ENCODE data around the gene MTERF4.

The MTERF4 gene

DNA sequence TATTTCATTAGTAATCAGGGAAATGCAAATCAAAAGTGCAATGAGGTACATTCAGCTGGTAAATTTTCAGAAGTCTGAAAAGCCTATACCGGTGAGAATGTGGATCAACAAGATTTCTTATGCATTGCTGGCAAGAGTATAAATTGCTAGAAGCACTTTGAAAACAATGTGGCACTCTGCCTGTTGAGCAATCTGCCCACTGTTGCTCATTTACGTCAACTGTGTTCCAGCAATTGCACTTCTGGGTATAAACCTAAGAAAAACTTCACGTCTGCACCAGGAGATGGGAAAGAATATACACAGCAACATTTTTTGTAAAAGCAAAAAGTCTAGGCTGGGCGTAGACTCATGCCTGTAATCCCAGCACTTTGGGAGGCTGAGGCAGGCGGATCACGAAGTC, 40.8 kb downstream of the MTERF4 start:
- no peak overlapping the region for H3K4me2 ChIP-seq
- no peaks in the 10 kb centered on the region for H3K4me1 ChIP-seq (ENCODE audit: low read depth, poor library complexity, severe bottlenecking)
- H3K36me3 ChIP-seq (ENCODE audit: insufficient read depth) = no peaks in the 10 kb centered on the region
- H3K27ac ChIP-seq = no peak overlapping the region
- peaks cover 4% of the 10 kb centered on the region; the same call in 1 of the 2 replicates for H3K27me3 ChIP-seq (ENCODE audit: insufficient read depth, low read depth)
- H2AFZ ChIP-seq (ENCODE audit: low read depth) = no peak overlapping the region
- no peaks in the 10 kb centered on the region for H3K79me2 ChIP-seq (ENCODE audit: insufficient read depth, low read depth)
- TF ChIP-seq, protein P1, sequence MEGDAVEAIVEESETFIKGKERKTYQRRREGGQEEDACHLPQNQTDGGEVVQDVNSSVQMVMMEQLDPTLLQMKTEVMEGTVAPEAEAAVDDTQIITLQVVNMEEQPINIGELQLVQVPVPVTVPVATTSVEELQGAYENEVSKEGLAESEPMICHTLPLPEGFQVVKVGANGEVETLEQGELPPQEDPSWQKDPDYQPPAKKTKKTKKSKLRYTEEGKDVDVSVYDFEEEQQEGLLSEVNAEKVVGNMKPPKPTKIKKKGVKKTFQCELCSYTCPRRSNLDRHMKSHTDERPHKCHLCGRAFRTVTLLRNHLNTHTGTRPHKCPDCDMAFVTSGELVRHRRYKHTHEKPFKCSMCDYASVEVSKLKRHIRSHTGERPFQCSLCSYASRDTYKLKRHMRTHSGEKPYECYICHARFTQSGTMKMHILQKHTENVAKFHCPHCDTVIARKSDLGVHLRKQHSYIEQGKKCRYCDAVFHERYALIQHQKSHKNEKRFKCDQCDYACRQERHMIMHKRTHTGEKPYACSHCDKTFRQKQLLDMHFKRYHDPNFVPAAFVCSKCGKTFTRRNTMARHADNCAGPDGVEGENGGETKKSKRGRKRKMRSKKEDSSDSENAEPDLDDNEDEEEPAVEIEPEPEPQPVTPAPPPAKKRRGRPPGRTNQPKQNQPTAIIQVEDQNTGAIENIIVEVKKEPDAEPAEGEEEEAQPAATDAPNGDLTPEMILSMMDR (conservative IDR thresholded peaks at IDR 0.05; ENCODE audit: low read depth, low read length) = no peak
- H3K4me3 ChIP-seq (IDR thresholded peaks at IDR 0.05; ENCODE audit: insufficient read depth, low read depth, low read length) = no peak overlapping the region
- H4K20me1 ChIP-seq (ENCODE audit: insufficient read depth) = no peaks in the 10 kb centered on the region
- no peak overlapping the region for H3K9ac ChIP-seq

DNA sequence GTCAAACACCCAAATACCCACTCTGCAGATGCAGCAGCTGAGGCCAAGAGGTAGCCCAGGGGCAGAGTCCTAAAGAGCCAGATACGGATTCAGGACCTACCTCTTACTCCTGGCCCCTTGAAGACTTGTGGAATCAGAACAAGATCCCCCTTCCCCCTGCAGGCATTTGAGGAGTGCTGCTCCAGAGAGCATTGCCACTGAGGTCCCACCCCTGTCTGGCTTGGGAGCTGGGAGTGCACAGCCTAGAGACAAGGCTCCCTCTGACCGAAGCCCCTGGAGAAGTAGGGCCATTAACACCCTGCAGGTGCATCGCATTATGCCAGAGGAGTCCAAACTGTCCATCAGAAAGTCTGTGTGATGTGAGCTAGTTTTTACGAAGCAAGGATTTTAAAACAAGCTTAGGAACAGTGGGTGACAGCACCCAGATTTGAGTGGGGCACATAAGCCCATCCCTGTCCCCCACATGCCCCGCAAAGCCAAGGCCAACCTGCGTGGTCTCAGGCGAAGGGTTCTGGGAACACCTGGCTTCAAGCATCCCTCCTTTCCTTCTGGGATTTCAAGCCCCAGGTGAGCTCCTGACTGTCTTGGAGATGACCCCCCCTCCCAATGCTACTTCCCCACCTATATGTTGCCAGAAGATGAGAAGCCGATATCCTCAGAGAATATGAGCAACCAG, 48.4 kb downstream of the MTERF4 start:
- no peak overlapping the region for H3K9ac ChIP-seq
- H3K36me3 ChIP-seq (ENCODE audit: insufficient read depth) = no peaks in the 10 kb centered on the region
- H3K4me3 ChIP-seq (IDR thresholded peaks at IDR 0.05; ENCODE audit: insufficient read depth, low read depth, low read length) = no peak overlapping the region
- H4K20me1 ChIP-seq (ENCODE audit: insufficient read depth) = no peaks in the 10 kb centered on the region
- H2AFZ ChIP-seq (ENCODE audit: low read depth) = no peak overlapping the region
- TF ChIP-seq, protein P1 (conservative IDR thresholded peaks at IDR 0.05; ENCODE audit: low read depth, low read length) = no peak
- H3K79me2 ChIP-seq (ENCODE audit: insufficient read depth, low read depth) = no peaks in the 10 kb centered on the region
- no peak overlapping the region for H3K27ac ChIP-seq
- H3K4me2 ChIP-seq = no peak overlapping the region
- peaks cover 4% of the 10 kb centered on the region; the same call in 1 of the 2 replicates for H3K27me3 ChIP-seq (ENCODE audit: insufficient read depth, low read depth)
- H3K4me1 ChIP-seq (ENCODE audit: low read depth, poor library complexity, severe bottlenecking) = no peaks in the 10 kb centered on the region

DNA sequence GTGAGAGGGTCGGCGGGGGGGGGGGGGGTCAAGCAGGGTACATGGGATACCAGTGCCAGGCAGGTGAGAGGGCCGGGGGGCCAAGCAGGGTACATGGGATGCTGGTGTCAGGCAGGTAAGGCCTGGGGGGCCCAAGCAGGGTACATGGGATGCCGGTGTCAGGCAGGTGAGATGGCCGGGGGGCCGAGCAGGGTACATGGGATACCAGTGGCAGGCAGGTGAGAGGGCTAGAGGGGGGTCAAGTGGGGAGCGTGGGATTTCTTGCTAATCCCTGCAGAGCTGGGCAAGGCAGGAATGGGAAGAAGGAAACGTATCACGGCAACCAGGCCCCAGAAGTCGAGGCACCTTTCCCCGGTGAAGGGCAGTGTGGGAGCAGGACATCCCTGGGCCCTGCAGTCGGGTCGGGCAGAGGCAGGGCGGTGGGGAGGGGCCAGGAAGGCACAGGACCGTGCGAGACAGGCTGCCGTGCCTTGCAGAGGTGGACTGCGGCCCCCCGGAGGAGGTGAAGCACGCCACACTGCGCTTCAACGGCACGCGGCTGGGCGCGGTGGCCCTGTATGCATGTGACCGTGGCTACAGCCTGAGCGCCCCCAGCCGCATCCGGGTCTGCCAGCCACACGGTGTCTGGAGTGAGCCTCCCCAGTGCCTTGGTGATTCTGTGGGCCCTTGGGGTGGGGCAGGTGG, 49.3 kb downstream of the MTERF4 start:
- TF ChIP-seq, protein P1 (conservative IDR thresholded peaks at IDR 0.05; ENCODE audit: low read depth, low read length) = no peak
- Histone ChIP-seq H3K36me3 (ENCODE audit: insufficient read depth) (no peaks in the 10 kb centered on the region), H3K9ac (no peak overlapping the region), H3K4me3 (IDR thresholded peaks at IDR 0.05; ENCODE audit: insufficient read depth, low read depth, low read length) (no peak overlapping the region), H3K27me3 (ENCODE audit: insufficient read depth, low read depth) (peaks cover 6% of the 10 kb centered on the region; the same call in 1 of the 2 replicates), H2AFZ (ENCODE audit: low read depth) (no peak overlapping the region), H3K4me1 (ENCODE audit: low read depth, poor library complexity, severe bottlenecking) (no peaks in the 10 kb centered on the region), H4K20me1 (ENCODE audit: insufficient read depth) (no peaks in the 10 kb centered on the region), H3K4me2 (no peak overlapping the region), H3K27ac (no peak overlapping the region), H3K79me2 (ENCODE audit: insufficient read depth, low read depth) (no peaks in the 10 kb centered on the region)

DNA sequence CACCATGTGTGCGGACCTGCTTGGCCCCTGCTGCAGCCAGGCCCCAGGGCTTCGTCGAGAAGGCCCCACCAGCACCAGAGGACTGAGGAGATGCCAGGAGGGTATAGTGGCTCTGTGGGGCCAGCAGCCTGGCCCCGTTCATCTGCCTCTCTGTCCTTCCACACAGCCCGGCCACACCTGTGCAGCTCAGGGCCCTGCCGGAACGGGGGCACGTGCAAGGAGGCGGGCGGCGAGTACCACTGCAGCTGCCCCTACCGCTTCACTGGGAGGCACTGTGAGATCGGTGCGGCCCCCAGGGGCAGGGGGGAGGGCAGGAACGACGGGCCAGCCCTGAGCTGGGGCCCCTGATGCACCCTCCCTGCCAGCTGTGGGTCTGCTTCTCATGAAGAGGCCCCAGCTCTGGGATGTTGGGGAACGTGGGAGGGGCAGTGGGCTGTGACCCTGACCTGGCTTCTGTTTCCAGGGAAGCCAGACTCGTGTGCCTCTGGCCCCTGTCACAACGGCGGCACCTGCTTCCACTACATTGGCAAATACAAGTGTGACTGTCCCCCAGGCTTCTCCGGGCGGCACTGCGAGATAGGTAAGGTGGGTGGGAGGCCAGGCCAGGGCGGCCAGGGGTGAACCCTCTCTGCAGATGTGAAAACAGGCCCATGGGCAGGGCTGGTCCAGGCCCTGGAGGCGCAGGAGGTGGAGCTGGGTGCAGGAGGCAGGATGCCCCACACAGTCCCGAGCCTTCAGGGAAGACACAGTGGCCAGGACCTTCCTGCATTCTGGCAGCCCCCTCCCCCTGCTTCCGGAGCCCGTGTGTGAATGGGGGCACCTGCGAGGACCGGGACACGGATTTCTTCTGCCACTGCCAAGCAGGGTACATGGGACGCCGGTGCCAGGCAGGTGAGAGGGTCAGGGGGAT, 50.3 kb downstream of the MTERF4 start:
- Histone ChIP-seq H3K27me3 (ENCODE audit: insufficient read depth, low read depth) (peaks cover 7% of the 10 kb centered on the region; the same call in 1 of the 2 replicates), H3K4me3 (IDR thresholded peaks at IDR 0.05; ENCODE audit: insufficient read depth, low read depth, low read length) (no peak overlapping the region), H2AFZ (ENCODE audit: low read depth) (no peak overlapping the region), H3K9ac (no peak overlapping the region), H3K4me1 (ENCODE audit: low read depth, poor library complexity, severe bottlenecking) (no peaks in the 10 kb centered on the region), H3K79me2 (ENCODE audit: insufficient read depth, low read depth) (no peaks in the 10 kb centered on the region), H3K27ac (no peak overlapping the region), H3K36me3 (ENCODE audit: insufficient read depth) (no peaks in the 10 kb centered on the region), H3K4me2 (no peak overlapping the region), H4K20me1 (ENCODE audit: insufficient read depth) (no peaks in the 10 kb centered on the region)
- TF ChIP-seq, protein P1 (conservative IDR thresholded peaks at IDR 0.05; ENCODE audit: low read depth, low read length) = no peak

Data from KMS-11 (cell line).